ENCODE measurements around the gene PTPRG.

DNA sequence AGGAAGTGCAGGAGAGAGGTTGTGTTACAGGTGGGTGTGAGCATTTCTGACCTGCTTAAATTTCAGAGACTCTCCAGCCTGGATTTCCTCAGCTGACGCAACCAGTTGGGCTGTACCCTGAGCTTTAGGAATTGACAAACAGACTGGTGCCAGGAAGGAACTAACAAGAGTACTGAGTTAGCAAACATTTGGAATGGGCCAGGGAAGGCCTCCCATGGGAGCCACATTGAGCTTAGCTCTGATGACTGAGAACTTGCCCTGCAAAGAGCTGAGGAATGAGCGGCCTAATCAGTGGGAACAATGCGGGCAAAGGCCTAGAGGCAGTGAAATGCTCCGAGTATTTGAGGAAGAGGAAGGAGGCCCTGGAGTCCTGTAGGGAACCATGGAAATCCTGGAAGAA, 557.8 kb downstream of the PTPRG start:
- no peak for TF ChIP-seq RAD21 (IDR thresholded peaks at IDR 0.05)
- TF ChIP-seq YY1 (IDR thresholded peaks at IDR 0.05) = no peak
- TF ChIP-seq, protein P1, sequence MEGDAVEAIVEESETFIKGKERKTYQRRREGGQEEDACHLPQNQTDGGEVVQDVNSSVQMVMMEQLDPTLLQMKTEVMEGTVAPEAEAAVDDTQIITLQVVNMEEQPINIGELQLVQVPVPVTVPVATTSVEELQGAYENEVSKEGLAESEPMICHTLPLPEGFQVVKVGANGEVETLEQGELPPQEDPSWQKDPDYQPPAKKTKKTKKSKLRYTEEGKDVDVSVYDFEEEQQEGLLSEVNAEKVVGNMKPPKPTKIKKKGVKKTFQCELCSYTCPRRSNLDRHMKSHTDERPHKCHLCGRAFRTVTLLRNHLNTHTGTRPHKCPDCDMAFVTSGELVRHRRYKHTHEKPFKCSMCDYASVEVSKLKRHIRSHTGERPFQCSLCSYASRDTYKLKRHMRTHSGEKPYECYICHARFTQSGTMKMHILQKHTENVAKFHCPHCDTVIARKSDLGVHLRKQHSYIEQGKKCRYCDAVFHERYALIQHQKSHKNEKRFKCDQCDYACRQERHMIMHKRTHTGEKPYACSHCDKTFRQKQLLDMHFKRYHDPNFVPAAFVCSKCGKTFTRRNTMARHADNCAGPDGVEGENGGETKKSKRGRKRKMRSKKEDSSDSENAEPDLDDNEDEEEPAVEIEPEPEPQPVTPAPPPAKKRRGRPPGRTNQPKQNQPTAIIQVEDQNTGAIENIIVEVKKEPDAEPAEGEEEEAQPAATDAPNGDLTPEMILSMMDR (IDR thresholded peaks at IDR 0.05; ENCODE audit: low read depth, low read length, missing input control) = no peak
- TF ChIP-seq SP1 (IDR thresholded peaks at IDR 0.05) = no peak
- no peak for TF ChIP-seq MAX (IDR thresholded peaks at IDR 0.05)
- no peak for TF ChIP-seq TAF1 (conservative IDR thresholded peaks at IDR 0.05)
- TF ChIP-seq EGR1 (IDR thresholded peaks at IDR 0.05; ENCODE audit: low read depth in 2 of 2) = no peak
- no peak for TF ChIP-seq REST (IDR thresholded peaks at IDR 0.05)
- TF ChIP-seq GABPA (IDR thresholded peaks at IDR 0.05 in 1 of 2, conservative IDR thresholded peaks at IDR 0.05 in 1 of 2) = no peak
- TF ChIP-seq JUND (IDR thresholded peaks at IDR 0.05) = no peak
- no peak for TF ChIP-seq HNF4G (IDR thresholded peaks at IDR 0.05)
- TF ChIP-seq FOXA1 (IDR thresholded peaks at IDR 0.05) = no peak

Measured in liver (tissue), 3 donors.